ENCODE measurements around the gene UXT.
"Not testable (repeated sequence)": the region's sequence is repeated elsewhere in the genome, so short reads cannot be mapped to it uniquely, and the experiment has no call there.

UXT gene

GRCh38 chrX:47619486-47620302 lies 39.3 kb downstream of the UXT start, which contains the start of gene SYN1:
Gene SYN1 (minus strand): TSS chrX:47619857. CDS start chrX:47619728, 129 bp downstream.
- in situ Hi-C loops (cut with MboI; ENCODE audit: low sequenced_read_pairs), result no loop called here

GRCh38 chrX:47618923-47619485 lies 40.0 kb downstream of the UXT start:
- in situ Hi-C loops (cut with MboI; ENCODE audit: low sequenced_read_pairs), result no loop called here

- in situ Hi-C loops (cut with MboI; ENCODE audit: low sequenced_read_pairs), result no loop called here
Measured at GRCh38 chrX:47614618-47615017, 44.4 kb downstream of the UXT start.

GRCh38 chrX:47613082-47613481 lies 45.9 kb downstream of the UXT start:
- in situ Hi-C loops (cut with MboI; ENCODE audit: low sequenced_read_pairs), result no loop called here

- in situ Hi-C loops (cut with MboI; ENCODE audit: low sequenced_read_pairs), result no loop called here
Measured at GRCh38 chrX:47612418-47612817, 46.6 kb downstream of the UXT start.

- in situ Hi-C loops (cut with MboI; ENCODE audit: low sequenced_read_pairs), result no loop called here
Measured at GRCh38 chrX:47611926-47612325, 47.1 kb downstream of the UXT start.

- in situ Hi-C loops (cut with MboI; ENCODE audit: low sequenced_read_pairs), result no loop called here
Measured at GRCh38 chrX:47611489-47611888, 47.5 kb downstream of the UXT start.

- in situ Hi-C loops (cut with MboI; ENCODE audit: low sequenced_read_pairs), result no loop called here
Measured at GRCh38 chrX:47610511-47610910, 48.5 kb downstream of the UXT start.

- in situ Hi-C loops (cut with MboI; ENCODE audit: low sequenced_read_pairs), result no loop called here
Measured at GRCh38 chrX:47608130-47608810, 50.7 kb downstream of the UXT start.

GRCh38 chrX:47607091-47607490 lies 51.9 kb downstream of the UXT start:
- in situ Hi-C loops (cut with MboI; ENCODE audit: low sequenced_read_pairs), result no loop called here

- in situ Hi-C loops (cut with MboI; ENCODE audit: low sequenced_read_pairs), result no loop called here
Measured at GRCh38 chrX:47605024-47605423, 54.0 kb downstream of the UXT start.

- in situ Hi-C loops (cut with MboI; ENCODE audit: low sequenced_read_pairs), result not testable (repeated sequence)
Measured at GRCh38 chrX:47603125-47603524, 55.9 kb downstream of the UXT start.

Data from HL-60/S4 (cell line).